ENCODE data around the gene DNAH14. TPM values are rescaled to one million over a fixed set of nuclear protein-coding genes. Genes with fewer than 3 reads are reported as not detected.
"Not testable (repeated sequence)": the region's sequence is repeated elsewhere in the genome, so short reads cannot be mapped to it uniquely, and the experiment has no call there.

Gene DNAH14
- total and polyA plus RNA-seq, 8 donors: 7.9 to 27.6 (median 17.5) TPM

- Histone ChIP-seq H3K4me3 (no peak overlapping the region), H3K9me3 (peaks cover 0 to 8% (median 0%) of the 10 kb centered on the region in 4 donors), H3K36me3 (no peaks in the 10 kb centered on the region), H3K27me3 (no peaks in the 10 kb centered on the region), H3K27ac (no peak overlapping the region), H3K4me1 (peaks cover 0 to 6% (median 0%) of the 10 kb centered on the region in 3 donors)
- intact Hi-C loops (cut with DNase I): no loop called here
- no peak for ATAC-seq
- no peak for FAIRE-seq
- no peak for TF ChIP-seq CTCF (IDR thresholded peaks at IDR 0.05)
- DNase-seq: no peak
- WGBS, 2 donors: 95 to 96% methylated on average over 4 of the region's 4 CpGs
These were observed 4.1 kb downstream of the DNAH14 start for GRCh38 chr1:224933584-224933983.

- intact Hi-C loops (cut with DNase I): no loop called here
- no peak overlapping the region for H3K27ac ChIP-seq
- ATAC-seq (no peak), DNase-seq (no peak), FAIRE-seq (no peak)
- H3K9me3 ChIP-seq: no peaks in the 10 kb centered on the region
- H3K36me3 ChIP-seq: no peaks in the 10 kb centered on the region
- WGBS, 2 donors: 96 to 97% methylated on average over 4 of the region's 4 CpGs
- no peaks in the 10 kb centered on the region for H3K4me1 ChIP-seq
- no peaks in the 10 kb centered on the region for H3K27me3 ChIP-seq
- H3K4me3 ChIP-seq: no peak overlapping the region
- TF ChIP-seq CTCF (IDR thresholded peaks at IDR 0.05): no peak
These were observed 9.2 kb downstream of the DNAH14 start for GRCh38 chr1:224938652-224939051.

- no peak for ATAC-seq
These were observed 10.5 kb downstream of the DNAH14 start for GRCh38 chr1:224939844-224940425.

GRCh38 chr1:224940735-224941134, 11.3 kb downstream of the DNAH14 start:
- WGBS, 2 donors: 96 to 99% methylated on average over 3 of the region's 3 CpGs
- H3K4me3 ChIP-seq; H3K27ac ChIP-seq; intact Hi-C loops (cut with DNase I); ATAC-seq; FAIRE-seq; H3K9me3 ChIP-seq; DNase-seq; H3K27me3 ChIP-seq; H3K36me3 ChIP-seq; H3K4me1 ChIP-seq: not testable (repeated sequence)

More at GRCh38 chr1:224939844-224940425, 10.5 kb downstream of the DNAH14 start:
- intact Hi-C loops (cut with DNase I): no loop called here
- Histone ChIP-seq H3K4me1 (no peaks in the 10 kb centered on the region), H3K27ac (no peak overlapping the region), H3K9me3 (no peaks in the 10 kb centered on the region), H3K4me3 (no peak overlapping the region), H3K27me3 (no peaks in the 10 kb centered on the region), H3K36me3 (no peaks in the 10 kb centered on the region)
- TF ChIP-seq CTCF (IDR thresholded peaks at IDR 0.05): no peak
- no peak for DNase-seq
- no peak for FAIRE-seq

GRCh38 chr1:224945651-224946348, 16.3 kb downstream of the DNAH14 start:
- FAIRE-seq, H3K27ac ChIP-seq: not testable (repeated sequence)
- WGBS, 2 donors: 92 to 93% methylated on average over 10 of the region's 10 CpGs

GRCh38 chr1:224946349-224946691, 16.8 kb downstream of the DNAH14 start:
- H3K9me3 ChIP-seq; ATAC-seq; H3K36me3 ChIP-seq; intact Hi-C loops (cut with DNase I); H3K27me3 ChIP-seq; H3K27ac ChIP-seq; FAIRE-seq; H3K4me3 ChIP-seq; H3K4me1 ChIP-seq; DNase-seq: not testable (repeated sequence)
- 99% methylated on average over 6 of the region's 6 CpGs for WGBS, 2 donors

More at GRCh38 chr1:224945651-224946348, 16.3 kb downstream of the DNAH14 start:
- H3K4me1 ChIP-seq; H3K27me3 ChIP-seq; DNase-seq; H3K36me3 ChIP-seq; H3K4me3 ChIP-seq; H3K9me3 ChIP-seq; ATAC-seq; intact Hi-C loops (cut with DNase I): not testable (repeated sequence)

All from pancreas (tissue), 10 donors.